ENCODE data around the gene ZNF414.

DNA sequence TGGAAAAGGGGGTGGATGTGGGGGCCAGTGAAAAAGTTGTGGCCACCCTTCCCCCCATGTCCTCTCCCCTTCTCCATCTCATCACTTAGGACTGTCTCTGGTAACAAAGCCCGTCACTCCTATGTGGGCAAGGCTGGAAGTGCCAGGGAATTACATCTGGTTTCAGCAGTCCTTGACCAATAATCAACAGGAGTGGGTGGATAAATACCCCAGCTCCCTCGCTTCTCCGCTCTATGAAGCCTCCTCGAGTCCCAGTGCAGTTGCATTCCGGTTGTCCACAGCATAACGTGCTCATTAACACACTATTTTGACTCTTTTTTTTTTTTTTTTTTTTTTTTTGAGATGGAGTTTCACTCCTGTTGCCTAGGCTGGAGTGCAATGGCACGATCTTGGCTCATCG, 31.8 kb upstream of the ZNF414 start:
- TF ChIP-seq EZH2 (IDR thresholded peaks at IDR 0.05), result no peak
- no peak for TF ChIP-seq POLR2AphosphoS5 (IDR thresholded peaks at IDR 0.05; ENCODE audit: borderline replicate concordance, low read depth, low read length)
- TF ChIP-seq FOXP2 (optimal IDR thresholded peaks at IDR 0.05; ENCODE audit: control extremely low read depth, extremely low read length, insufficient read depth), result no peak
